T-helper 2 cell treated with Interferon-gamma antibody and Interleukin-4, amounts not matched to agents 100 ng/mL and 5 ng/mL, for 36 hours (primary cell): ENCODE data around the gene GAB3. TPM values are rescaled to one million over a fixed set of nuclear protein-coding genes. Genes with fewer than 3 reads are reported as not detected.

Experiments used
- total RNA-seq: library from RNA; stranded (reverse); gene quantifications from 2 replicates; pipeline ENCODE4 v1.2.3, GENCODE V29; 2022

GAB3 gene
- total RNA-seq, 1 donor from 2014 or later: 8.6 TPM

Other genes with a start within 250 kb of the GAB3 start
- 30.5 and 32.4 TPM in 2 replicates for gene FAM3A, start 234.8 kb downstream of the GAB3 start, total RNA-seq
- gene G6PD, start 204.2 kb downstream of the GAB3 start, total RNA-seq: 67.9 and 68.2 TPM in 2 replicates
- gene IKBKG, start 203.5 kb downstream of the GAB3 start, total RNA-seq: 41.9 and 45.1 TPM in 2 replicates
- gene CTAG1A, start 165.9 kb downstream of the GAB3 start, total RNA-seq: not detected in 2 replicates
- gene CTAG1B, start 131.8 kb downstream of the GAB3 start, total RNA-seq: not detected in 2 replicates
- gene CTAG2, start 97.5 kb downstream of the GAB3 start, total RNA-seq: not detected in 2 replicates
- 101 and 102 TPM in 2 replicates for gene DKC1, start 11.8 kb upstream of the GAB3 start, total RNA-seq
- 54.4 and 55.4 TPM in 2 replicates for gene MPP1, start 54.4 kb upstream of the GAB3 start, total RNA-seq
- not detected in 2 replicates for gene SMIM9, start 83.6 kb upstream of the GAB3 start, total RNA-seq
- 20.3 and 24.4 TPM in 2 replicates for gene F8A1, start 135.3 kb upstream of the GAB3 start, total RNA-seq